Measurements from ENCODE around the gene RBM22.

GRCh38 chr5:150642567-150642927 is 58.3 kb downstream of the RBM22 start:
- TF ChIP-seq CTCF (IDR thresholded peaks at IDR 0.05), result no peak
- TF ChIP-seq POLR2A (IDR thresholded peaks at IDR 0.05), result no peak
